H4 (cell line): ENCODE measurements around the gene DCXR. TPM values are rescaled to one million over a fixed set of nuclear protein-coding genes. Genes with fewer than 3 reads are reported as not detected.

Experiments
- DNase-seq: peaks from one replicate; pipeline ENCODE4 v3.0.0-alpha.2; 2015; ENCODE audit warnings: low spot score
- total RNA-seq: library from RNA; depleted of rRNA; stranded (reverse); fragments of >200 nt; shearing (Covaris generic); gene quantifications from 2 replicates; pipeline ENCODE4 v1.2.3, GENCODE V29; 2014; rRNA removed

Gene DCXR
- total RNA-seq, 1 experiment from 2014 or later: 99.5 TPM

GRCh38 chr17:81998691-81999438, 38.6 kb downstream of the DCXR start:
- DNase-seq: no peak

GRCh38 chr17:81998212-81998611, 39.3 kb downstream of the DCXR start:
- no peak for DNase-seq

GRCh38 chr17:81996757-81997441, 40.6 kb downstream of the DCXR start:
- no peak for DNase-seq

GRCh38 chr17:81996232-81996756, 41.2 kb downstream of the DCXR start:
- no peak for DNase-seq

- DNase-seq: no peak
Measured at GRCh38 chr17:81995463-81996231, 41.9 kb downstream of the DCXR start.

GRCh38 chr17:81994593-81995462, 42.7 kb downstream of the DCXR start:
- DNase-seq: no peak

GRCh38 chr17:81993729-81994592, 43.5 kb downstream of the DCXR start:
- DNase-seq: no peak

- DNase-seq: no peak
Measured at GRCh38 chr17:81992306-81993102, 45.0 kb downstream of the DCXR start.

GRCh38 chr17:81991684-81992305, 45.7 kb downstream of the DCXR start:
- peak; percentile 91 for DNase-seq

GRCh38 chr17:81990836-81991683, 46.4 kb downstream of the DCXR start:
- DNase-seq: no peak

- DNase-seq: no peak
Measured at GRCh38 chr17:81987161-81987770, 50.2 kb downstream of the DCXR start.

GRCh38 chr17:81986606-81987005, 50.9 kb downstream of the DCXR start:
- DNase-seq: no peak

Other genes starting within 250 kb of the DCXR start
- not detected in 2 replicates for gene GCGR, start 233.5 kb downstream of the DCXR start, total RNA-seq
- gene MCRIP1, start 204.4 kb downstream of the DCXR start, total RNA-seq: 13.7 and 14.9 TPM in 2 replicates
- gene PPP1R27, start 202.6 kb downstream of the DCXR start, total RNA-seq: not detected in 2 replicates
- gene P4HB, start 177.2 kb downstream of the DCXR start, total RNA-seq: 921 and 1,439 TPM in 2 replicates
- gene ARHGDIA, start 166.4 kb downstream of the DCXR start, total RNA-seq: 78.2 and 78.9 TPM in 2 replicates
- gene ALYREF, start 146.1 kb downstream of the DCXR start, total RNA-seq: 149 and 166 TPM in 2 replicates
- 189 and 222 TPM in 2 replicates for gene ANAPC11, start 146.0 kb downstream of the DCXR start, total RNA-seq
- gene NPB, start 135.5 kb downstream of the DCXR start, total RNA-seq: 0.04 TPM in 1 of 2 replicates, not detected in the other
- 34.7 and 39.0 TPM in 2 replicates for gene PCYT2, start 126.3 kb downstream of the DCXR start, total RNA-seq
- gene SIRT7, start 119.5 kb downstream of the DCXR start, total RNA-seq: 5.5 and 8.7 TPM in 2 replicates
- 8.7 and 9.3 TPM in 2 replicates for gene MAFG, start 110.0 kb downstream of the DCXR start, total RNA-seq
- 92.4 and 128 TPM in 2 replicates for gene PYCR1, start 100.4 kb downstream of the DCXR start, total RNA-seq
- not detected in 2 replicates for gene MYADML2, start 90.5 kb downstream of the DCXR start, total RNA-seq
- gene NOTUM, start 76.5 kb downstream of the DCXR start, total RNA-seq: 0.06 and 0.45 TPM in 2 replicates
- 24.9 and 32.5 TPM in 2 replicates for gene ASPSCR1, start 60.1 kb downstream of the DCXR start, total RNA-seq
- gene CENPX, start 14.8 kb downstream of the DCXR start, total RNA-seq: 86.2 and 88.7 TPM in 2 replicates
- gene LRRC45, start 14.4 kb downstream of the DCXR start, total RNA-seq: 7.3 and 11.3 TPM in 2 replicates
- 15.1 and 21.6 TPM in 2 replicates for gene RAC3, start 6.0 kb downstream of the DCXR start, total RNA-seq
- gene RFNG, start 14.1 kb upstream of the DCXR start, total RNA-seq: 9.1 and 9.9 TPM in 2 replicates
- gene GPS1, start 14.2 kb upstream of the DCXR start, total RNA-seq: 108 TPM in 2 replicates
- 44.9 and 64.5 TPM in 2 replicates for gene DUS1L, start 28.1 kb upstream of the DCXR start, total RNA-seq
- gene FASN, start 60.5 kb upstream of the DCXR start, total RNA-seq: 36.7 and 48.7 TPM in 2 replicates
- 1.8 and 4.7 TPM in 2 replicates for gene CCDC57, start 175.1 kb upstream of the DCXR start, total RNA-seq
- gene SLC16A3, start 191.3 kb upstream of the DCXR start, total RNA-seq: 22.2 and 30.0 TPM in 2 replicates
- gene CSNK1D, start 236.0 kb upstream of the DCXR start, total RNA-seq: 30.3 and 33.9 TPM in 2 replicates